GM21576 (cell line): ENCODE results near the gene LRRC7.

Source experiments
- ATAC-seq: cut with Tn5 transposase; IDR thresholded peaks from one replicate; pipeline ENCODE4 v1.9.1; 2021; ENCODE audit warnings: mild to moderate bottlenecking, moderate library complexity; ENCODE audit not compliant: unreplicated experiment

Gene LRRC7

DNA sequence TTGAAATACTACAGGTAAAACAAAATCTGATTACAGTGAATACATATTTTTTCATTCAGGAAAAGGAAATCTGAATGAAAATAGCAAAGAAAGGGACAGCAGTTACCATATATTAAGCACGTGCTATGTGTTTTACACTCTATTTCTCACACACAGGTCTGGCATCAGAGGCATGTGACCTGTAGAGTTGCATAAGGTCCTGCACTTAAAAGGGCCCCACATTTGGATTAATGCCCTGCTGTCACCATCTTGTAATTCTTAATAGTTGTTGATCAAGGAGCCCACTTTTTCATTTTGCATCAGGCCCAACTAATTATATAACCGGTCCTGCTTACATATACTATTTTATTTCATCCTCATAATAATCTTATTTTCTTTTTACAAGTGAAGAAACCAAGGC lies 511.8 kb downstream of the LRRC7 start:
- ATAC-seq, result no peak

DNA sequence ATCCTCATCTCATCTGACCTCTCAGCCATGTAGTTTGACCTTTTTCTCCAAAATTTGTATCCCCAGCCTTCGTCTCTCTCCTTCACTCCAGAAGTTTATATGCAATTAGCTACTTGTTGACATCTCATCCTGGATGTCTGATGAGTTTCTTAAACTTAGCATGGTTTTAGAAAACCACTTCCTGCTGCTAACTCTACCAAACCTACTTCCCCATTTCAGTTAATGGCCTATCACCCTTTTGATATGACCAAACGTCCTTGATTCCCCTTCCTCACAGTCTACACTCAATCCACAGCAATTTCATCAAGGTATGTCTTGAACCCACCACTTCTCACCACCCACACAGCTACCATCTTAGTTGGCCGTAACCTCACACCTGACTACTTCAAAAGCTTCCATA lies 515.8 kb downstream of the LRRC7 start:
- ATAC-seq, result peak; percentile 61

DNA sequence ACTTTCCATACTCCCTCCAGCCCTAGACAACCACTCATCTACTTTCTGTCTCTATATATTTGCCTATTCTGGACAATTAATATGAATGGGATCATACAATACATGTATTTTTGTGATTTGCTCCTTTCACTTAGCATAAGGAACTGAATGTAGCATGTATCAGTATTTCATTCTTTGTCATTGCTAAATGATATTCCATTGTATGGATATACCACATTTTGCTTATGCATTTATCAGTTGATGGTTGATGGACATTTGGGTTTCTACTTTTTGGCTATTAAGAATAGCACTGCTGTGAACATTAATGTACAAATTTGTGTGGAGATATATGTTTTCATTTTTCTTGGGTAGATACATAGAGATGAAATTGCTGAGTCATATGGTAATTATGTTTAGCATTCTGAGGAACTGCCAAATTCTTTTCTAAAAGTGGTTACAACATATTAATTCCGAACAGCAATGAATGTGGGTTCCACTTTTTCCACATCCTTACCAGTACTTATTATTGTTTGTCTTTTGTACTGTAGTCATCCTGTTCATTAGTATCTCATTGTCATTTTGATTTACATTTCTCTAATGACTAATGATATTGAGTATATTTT lies 516.7 kb downstream of the LRRC7 start:
- ATAC-seq, result no peak

DNA sequence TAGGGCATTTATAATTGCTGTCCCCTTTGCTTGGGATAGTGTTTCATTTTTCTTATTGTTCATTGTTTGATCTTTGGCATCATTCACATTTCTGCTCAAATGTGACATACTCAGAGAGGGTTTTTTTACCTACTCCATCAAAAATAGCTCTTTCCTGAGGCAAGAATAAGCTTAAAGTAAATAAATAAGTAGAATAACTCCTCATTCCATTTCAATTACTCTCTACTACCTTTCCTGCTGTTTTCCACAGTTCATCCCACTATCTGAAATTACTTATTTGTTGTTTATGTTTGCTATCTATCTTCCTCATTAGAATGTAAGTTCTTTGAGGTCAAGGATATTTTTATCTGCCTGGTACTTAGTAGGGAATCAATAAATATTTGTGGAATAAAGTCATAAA lies 517.8 kb downstream of the LRRC7 start:
- no peak for ATAC-seq

DNA sequence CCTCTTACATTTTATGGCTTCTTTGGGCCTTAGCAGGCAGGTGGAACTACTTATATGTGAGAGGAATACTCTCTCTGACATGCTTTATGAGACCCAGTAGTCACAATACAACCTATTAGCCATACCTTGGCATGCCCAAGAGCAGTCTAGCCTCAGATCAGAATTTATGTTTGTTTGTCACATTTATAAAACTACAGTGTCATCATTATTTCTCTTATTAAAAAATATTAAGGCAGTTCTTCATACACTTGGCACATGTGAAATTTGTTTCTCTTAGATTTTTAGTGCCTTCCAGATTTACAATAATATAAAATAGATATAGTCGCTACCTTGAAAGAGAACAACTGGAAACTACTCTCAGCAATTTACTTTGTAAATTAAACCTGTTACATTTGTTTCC lies 519.2 kb downstream of the LRRC7 start:
- no peak for ATAC-seq

DNA sequence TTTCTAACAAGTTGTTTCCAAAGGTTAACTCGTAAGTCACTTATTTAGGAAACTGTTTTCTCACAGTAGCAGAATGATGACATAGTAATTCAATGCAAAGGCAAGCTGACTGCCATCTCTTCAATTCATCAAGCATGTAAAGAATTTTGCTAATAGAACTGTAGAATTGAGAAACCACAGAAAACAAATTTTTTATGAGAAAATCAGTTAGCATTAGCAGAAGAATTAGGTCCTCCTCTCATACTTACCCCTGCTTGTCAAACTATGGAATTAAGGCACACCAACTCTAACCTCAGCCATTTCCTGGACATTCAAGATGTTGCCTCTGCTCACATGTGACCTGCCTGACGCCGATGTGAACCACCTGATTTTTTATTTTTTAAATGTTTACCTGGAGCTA lies 522.4 kb downstream of the LRRC7 start:
- ATAC-seq, result no peak

DNA sequence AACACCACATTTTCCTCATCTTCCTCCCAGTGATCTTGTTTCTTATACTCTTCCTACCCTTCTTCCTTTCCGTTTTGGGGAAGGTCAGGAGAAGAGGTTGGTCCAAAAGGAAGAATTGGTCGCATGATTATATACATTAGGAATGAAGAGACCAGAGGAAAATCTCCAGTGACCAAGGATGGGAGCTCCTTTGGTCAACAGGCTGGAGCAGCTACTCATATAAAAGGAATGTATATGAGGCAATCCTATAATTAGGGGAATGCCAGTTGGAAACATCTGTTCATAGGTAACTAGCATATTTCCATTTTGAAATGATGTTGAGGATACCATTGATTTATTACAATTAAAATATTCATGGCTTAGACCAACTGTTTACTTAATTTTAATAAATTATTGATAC lies 523.2 kb downstream of the LRRC7 start:
- no peak for ATAC-seq

DNA sequence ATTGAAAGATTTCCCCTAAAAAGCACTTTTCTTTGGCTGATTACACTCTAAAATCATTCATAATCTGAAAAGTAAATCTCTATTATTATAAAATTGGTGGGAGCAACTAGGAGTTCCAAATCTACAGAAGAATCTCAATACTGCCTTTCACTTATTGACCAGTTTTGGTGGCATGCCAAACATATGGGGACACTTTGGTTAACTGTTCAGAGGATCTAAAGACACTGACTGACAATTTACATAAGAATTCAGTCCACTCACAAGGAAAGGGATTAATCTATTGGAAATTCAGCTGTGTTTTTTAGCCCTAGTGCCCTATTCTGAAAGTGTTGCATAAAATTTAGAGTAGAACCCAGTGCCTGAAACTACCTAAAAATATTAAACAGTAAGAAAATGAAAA lies 524.1 kb downstream of the LRRC7 start:
- ATAC-seq, result no peak

DNA sequence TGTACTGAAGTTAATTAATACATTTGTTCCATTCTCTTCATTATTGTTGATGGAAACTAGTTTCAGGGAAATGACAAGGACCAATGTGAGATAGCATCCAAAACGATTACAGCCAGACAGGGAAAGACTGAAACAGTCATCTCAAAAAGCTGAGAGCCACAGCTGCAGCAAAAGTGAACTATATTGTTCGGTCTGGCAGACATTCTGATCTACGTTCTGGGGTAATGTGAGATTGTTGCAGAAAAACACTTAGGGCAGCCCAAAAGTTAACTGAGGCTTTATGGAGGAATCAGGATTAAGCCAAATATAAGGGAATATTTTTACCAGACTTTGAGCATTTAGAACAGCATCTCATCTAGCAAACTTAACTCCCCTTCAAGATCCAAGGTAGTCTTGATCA lies 524.8 kb downstream of the LRRC7 start:
- ATAC-seq, result no peak

DNA sequence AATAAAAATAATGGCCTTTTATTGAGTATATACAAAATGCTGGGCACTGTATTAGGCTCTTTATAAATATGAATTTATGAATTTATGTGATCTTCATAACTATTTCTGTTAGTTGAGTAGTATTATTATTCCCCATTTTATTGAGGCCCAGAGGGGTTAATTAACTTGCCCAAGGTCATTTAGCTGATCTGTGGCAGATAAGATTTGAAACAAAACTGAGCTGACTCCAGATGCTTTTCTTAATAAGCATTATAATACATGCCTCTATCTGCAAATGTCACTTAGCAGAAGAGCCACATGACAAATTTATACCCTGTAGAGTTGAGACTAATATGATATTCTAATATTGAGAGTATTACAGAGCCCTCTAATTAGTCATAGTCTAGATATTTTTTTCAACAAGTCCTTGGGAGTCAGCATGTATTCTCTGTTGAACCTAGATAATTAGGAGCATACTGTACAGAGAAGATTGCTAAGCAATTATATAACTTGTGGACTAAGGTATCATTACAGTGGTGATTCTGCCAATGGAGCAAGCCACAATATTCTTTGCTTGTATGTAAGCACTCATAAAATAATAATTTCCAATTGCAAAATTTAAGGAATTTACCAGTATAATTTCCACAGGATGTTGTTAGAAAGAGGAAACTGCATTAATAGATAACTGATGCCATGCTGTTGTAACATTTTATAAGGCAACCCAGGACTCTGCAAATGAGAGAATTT lies 525.7 kb downstream of the LRRC7 start:
- ATAC-seq, result no peak

DNA sequence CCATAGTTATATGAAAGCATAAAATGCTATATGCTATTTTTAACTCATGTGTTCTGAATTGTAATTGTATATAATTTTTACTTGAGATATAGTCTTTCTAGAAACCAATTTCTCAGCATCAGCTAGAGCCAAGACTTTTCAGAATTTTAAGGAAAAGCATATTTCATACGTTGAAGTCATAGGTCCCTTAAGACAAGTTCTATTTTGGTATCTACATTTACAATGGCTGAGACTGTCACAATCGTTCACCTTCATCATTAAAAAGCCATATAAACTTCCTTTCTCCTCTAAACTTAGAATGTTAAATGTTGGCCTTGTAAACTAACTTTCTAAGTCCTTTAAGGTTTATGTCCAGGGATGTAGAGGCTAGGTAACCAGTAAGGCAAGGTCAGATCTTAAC lies 533.5 kb downstream of the LRRC7 start:
- ATAC-seq, result no peak

DNA sequence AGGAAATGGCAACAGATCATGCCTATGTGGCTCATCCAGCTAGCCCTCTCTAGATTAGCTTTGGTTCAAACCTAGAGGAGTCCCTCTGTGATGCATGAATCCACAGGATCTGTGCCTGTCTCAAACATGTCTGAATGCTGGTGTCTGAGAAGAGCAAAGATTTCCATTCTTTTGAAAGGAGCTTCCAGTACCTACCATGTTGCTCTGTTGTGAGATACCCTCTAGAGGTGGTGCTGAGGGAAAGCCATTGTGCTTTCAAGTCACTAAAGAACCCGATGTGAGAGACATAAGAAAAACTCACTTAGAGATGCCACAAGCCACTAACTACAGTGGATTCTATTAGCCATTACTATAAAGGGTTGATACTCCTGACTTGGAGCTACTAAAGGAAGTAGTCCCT lies 534.1 kb downstream of the LRRC7 start:
- ATAC-seq, result no peak

DNA sequence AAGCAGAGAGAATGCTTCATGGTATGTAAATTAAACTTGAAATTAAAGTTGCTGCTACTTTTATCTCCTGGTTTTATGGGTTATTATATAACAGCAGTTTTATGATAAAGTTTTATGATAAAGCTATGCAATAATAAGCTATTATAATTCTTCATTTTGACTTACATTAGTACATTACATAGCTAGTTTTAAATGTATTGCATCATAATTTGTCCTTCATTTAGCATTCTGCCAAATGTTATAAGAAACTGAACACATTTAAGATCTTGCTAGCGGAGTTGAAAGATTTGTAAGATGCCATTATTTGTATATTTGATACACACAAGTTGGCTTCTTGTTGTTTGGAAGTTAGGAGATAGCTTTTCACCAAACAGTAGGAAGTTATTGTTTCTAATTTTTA lies 536.0 kb downstream of the LRRC7 start:
- ATAC-seq, result no peak

DNA sequence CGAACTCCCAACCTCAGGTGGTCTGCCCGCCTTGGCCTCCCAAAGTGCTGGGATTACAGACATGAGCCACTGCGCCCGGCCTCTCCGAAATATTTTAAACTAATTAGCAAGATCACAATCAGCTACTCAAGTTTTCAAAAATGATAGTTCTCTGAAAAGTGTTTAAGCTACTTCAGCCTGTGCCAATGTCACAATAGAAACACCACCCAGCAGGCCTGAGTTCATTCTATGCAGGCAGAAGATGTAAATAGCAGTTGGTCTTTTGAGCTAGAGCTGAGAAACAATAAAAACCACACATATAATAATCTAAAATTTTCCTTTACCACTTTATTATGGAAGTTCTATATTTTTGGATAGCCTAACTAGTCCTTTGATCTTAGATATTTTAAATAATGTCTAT lies 541.5 kb downstream of the LRRC7 start:
- no peak for ATAC-seq

DNA sequence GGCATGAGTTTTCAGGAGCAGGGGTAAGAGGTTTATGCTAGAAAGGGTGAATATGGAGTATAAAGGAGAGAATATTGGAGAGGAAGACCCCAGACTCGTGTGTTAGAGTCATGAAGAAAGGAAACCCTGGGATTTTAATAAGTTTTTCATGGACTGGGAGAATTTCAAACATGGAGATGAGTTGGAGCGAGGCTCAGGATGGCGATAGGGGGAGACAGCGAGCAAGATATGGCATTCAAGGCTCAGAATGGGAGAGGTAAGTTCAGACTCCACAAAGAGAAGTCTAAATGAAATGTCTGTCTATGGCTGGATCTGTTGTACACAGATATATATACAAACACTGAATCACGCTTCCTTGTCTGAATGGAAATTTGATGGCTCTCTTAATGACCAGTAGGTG lies 545.1 kb downstream of the LRRC7 start:
- no peak for ATAC-seq

DNA sequence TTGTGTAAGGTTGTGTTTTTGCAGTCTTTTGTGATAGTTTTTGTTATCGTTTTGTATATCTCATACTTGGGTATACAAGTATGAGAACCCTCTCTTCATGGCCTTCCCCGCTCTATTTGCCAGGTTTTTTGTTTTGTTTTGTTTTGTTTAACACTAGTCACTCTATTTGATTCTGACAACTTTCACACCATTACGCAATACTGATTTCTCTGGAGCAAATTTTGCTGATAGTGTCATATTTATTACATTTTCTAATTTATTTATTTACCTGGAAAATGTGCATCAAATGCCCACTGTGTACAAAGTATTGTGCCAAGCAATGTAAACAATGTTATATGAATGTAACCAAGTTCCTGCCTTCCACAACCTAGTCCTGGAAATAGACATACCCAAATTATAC lies 547.6 kb downstream of the LRRC7 start:
- ATAC-seq, result no peak

DNA sequence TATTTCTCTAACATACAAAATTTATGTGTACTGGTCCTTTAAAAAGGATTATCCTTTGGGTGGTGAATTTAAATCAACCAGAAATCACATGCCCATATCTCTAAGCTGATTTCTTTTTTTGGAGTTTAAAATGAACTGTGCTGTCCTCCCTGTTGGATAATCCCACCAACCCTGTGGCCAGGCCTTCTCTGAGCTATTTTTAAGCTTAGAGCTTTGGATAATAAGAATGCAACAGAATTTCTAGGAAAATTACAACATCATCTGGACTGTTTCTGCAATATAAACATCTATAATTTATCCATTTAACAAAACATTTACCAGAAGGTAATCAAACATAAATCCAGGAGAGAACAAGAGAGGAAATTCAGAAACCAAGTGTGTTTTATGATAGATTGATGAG lies 549.3 kb downstream of the LRRC7 start:
- no peak for ATAC-seq

DNA sequence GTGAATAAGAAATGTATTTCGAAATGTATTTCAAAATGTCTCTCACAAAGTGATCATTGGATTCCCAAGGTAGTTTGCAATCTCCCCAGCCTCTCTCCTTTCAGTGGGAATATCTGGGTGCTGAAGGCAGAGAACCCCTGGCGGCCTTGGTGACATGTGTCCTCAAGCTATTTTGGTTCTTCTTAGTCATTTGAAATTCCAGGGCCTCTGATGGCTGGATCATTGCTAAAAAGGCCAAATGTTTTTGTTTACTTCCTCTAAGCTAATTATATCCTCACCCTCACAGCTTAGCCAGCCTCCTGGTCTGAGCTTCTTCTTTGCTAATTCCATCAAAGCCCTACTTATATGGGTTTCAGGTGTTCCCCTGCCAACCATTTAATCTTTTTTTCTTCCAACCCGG lies 566.4 kb downstream of the LRRC7 start:
- no peak for ATAC-seq

DNA sequence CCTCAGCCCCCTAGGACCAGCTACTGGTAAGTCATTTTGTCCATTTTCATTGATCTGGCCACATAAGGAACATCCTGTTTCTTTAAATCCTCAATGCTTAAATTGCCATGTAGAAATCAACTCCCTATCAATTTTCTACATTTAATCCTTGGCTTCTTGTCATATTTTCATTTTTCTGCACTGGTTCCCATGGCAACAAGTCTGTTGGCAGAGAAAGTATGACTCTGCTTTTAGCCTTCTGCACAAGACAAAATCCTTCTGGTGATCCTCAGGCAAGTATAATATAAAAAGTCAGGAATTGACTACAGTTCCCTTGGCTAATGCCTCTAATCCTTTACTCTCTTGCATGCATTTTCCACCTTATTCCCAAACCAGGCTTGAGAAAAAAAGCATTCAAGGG lies 572.6 kb downstream of the LRRC7 start:
- ATAC-seq, result no peak

DNA sequence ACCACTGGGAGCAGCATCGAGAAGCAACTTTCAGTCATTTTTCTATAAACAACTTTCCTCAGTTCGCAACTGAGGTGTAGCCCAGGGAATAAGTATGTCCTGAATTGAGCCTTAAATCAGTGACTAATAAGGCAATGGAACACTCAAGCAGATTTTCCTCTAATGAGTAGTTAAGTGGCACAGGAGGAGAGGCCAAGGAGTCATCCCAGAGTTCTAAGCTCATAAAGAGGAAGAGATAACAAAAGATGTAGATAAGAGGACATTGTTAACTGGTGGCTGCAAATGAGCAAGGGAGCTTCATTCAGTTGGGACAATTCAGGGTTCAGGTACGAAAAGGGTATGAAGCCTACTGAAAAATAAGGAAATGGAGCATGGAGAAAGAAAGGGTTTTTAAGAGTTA lies 573.2 kb downstream of the LRRC7 start:
- ATAC-seq, result no peak

DNA sequence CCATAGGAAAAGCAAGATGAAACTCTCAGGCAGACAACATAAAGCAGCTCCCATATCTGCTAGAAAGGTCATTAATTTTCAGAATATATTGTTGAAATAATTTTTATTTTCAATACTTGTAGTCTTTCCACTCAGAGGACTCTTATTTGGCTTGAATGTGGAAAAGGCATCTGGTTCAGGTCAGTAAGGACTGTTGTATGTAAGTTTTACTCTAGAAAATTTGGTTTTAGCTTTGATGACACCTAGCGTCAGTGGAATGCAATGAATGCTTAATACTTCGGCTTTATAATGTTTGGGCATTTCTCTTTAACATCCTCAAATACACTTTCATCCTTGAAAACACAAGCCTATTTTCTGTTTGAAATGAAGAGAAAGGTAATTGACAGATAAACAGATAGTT lies 574.4 kb downstream of the LRRC7 start:
- no peak for ATAC-seq

DNA sequence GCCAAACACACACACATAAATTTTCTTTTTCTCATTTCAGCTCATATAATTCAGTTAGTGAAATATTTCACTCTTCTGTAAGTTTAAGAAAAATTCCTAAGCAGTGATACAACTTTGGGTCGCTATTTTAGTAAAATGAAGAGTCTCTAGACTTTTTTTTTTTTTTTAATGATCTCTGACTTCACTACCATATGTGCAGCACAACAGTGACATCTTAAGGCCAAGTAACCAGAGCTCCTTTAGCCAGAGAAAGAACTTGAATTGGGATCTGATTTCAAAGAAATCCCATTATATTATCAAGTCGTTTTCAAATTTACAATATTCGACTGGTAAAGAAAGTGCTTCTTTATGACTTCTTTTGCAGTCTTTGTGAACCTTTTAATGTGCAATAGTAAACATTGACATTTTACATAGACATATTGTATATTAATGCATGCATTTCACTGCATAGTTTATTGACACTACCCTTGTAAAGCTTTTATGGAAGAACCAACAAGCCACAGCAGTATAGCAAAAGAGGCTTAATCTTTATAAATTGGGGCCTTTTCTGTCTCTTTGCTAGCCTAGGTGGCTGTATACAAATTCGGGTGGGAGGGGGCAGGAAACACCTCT lies 575.4 kb downstream of the LRRC7 start:
- ATAC-seq, result no peak

DNA sequence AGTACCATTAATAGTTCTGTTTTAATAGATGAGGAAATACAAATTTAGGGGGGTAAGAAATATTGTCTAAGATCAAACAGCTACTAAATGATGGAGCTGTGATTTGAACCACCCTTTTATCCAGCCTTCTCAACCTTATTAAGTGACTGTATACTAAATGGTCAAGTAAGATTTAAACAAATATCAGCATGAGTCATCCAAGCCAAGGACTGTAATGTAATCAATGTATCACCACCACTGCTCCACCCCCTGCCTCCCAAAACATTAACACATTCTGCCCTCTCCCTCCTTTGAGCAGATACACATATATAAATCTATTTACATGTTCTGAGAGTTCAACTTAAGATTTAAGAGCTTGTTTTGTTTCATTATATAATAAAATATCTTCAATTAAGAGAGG lies 578.8 kb downstream of the LRRC7 start:
- no peak for ATAC-seq
